ENCODE data around the gene MIOS.

DNA sequence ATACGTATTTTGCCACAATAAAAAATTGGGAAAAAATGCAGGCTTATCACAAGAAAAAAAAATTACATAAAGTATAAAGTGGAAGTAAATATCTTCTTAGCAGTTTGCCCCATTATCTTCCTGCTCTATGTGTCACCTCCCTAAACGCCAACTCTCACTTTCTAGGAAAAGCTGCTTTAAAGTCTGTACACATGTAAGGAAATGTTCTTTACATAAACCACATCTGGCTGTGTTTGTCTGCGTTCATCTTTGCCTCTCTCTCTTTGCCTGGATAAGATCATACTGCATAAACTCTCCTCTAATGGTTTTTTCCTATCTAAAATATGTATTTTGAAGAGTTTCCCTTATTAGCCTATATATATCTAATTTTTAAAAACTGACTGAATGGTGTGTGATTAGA, 50.9 kb downstream of the MIOS start:
- TF ChIP-seq, protein P1, sequence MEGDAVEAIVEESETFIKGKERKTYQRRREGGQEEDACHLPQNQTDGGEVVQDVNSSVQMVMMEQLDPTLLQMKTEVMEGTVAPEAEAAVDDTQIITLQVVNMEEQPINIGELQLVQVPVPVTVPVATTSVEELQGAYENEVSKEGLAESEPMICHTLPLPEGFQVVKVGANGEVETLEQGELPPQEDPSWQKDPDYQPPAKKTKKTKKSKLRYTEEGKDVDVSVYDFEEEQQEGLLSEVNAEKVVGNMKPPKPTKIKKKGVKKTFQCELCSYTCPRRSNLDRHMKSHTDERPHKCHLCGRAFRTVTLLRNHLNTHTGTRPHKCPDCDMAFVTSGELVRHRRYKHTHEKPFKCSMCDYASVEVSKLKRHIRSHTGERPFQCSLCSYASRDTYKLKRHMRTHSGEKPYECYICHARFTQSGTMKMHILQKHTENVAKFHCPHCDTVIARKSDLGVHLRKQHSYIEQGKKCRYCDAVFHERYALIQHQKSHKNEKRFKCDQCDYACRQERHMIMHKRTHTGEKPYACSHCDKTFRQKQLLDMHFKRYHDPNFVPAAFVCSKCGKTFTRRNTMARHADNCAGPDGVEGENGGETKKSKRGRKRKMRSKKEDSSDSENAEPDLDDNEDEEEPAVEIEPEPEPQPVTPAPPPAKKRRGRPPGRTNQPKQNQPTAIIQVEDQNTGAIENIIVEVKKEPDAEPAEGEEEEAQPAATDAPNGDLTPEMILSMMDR (IDR thresholded peaks at IDR 0.05), result no peak
- no peak for TF ChIP-seq POLR2A (IDR thresholded peaks at IDR 0.05)
